ENCODE data around the gene PAGR1.

DNA sequence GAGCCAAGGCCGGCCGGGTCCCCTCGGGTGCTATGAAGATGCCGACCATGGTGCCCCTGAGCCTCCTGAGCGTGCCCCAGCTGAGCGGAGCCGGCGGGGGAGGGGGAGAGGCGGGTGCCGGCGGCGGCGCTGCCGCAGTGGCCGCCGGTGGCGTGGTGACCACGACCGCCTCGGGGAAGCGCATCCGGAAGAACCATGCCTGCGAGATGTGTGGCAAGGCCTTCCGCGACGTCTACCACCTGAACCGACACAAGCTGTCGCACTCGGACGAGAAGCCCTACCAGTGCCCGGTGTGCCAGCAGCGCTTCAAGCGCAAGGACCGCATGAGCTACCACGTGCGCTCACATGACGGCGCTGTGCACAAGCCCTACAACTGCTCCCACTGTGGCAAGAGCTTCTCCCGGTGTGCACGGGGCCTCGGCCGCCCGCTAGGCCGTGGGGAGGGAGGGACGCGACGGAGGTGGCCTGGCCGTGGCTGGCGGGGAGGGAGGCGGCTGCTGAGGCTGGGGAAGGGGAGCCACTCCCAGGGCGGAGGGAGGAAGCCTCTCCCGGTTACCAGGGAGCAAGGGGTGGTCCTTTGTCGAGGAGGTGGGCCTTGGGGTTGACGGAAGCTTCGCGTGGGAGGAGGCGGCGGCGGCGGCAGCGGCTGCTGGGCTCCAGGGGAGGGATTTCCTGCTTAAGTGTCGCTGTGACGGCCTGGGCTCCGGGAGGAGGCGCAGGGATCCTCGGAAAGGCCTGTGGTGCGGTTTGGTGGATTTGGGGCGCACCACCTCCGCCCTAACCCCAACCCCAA, 8.3 kb upstream of the PAGR1 start:
- TF ChIP-seq, protein P1, sequence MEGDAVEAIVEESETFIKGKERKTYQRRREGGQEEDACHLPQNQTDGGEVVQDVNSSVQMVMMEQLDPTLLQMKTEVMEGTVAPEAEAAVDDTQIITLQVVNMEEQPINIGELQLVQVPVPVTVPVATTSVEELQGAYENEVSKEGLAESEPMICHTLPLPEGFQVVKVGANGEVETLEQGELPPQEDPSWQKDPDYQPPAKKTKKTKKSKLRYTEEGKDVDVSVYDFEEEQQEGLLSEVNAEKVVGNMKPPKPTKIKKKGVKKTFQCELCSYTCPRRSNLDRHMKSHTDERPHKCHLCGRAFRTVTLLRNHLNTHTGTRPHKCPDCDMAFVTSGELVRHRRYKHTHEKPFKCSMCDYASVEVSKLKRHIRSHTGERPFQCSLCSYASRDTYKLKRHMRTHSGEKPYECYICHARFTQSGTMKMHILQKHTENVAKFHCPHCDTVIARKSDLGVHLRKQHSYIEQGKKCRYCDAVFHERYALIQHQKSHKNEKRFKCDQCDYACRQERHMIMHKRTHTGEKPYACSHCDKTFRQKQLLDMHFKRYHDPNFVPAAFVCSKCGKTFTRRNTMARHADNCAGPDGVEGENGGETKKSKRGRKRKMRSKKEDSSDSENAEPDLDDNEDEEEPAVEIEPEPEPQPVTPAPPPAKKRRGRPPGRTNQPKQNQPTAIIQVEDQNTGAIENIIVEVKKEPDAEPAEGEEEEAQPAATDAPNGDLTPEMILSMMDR (IDR thresholded peaks at IDR 0.05; ENCODE audit: insufficient read depth, low read length, poor library complexity, severe bottlenecking) = peak; percentile 7
- no peak for TF ChIP-seq EZH2phosphoT487 (conservative IDR thresholded peaks at IDR 0.05; ENCODE audit: low read length)
